Parathyroid adenoma (tissue), 2 donors: ENCODE measurements around the gene TTC1.

Experiments used
- H2AFZ ChIP-seq: fragments of 300-600 bp; sonication (generic); one replicate; pipeline ENCODE4 v1.7.0; 2017; ENCODE audit warnings: antibody characterized with exemption, mild to moderate bottlenecking
- H3K27ac ChIP-seq: fragments of 300-600 bp; sonication (generic); one replicate; pipeline ENCODE4 v1.7.0; 2017
- H3K27me3 ChIP-seq: fragments of 300-600 bp; sonication (generic); one replicate; pipeline ENCODE4 v1.7.0; 2017; ENCODE audit warnings: low read length; ENCODE audit not compliant: control insufficient read depth, insufficient read depth
- H3K36me3 ChIP-seq: fragments of 300-600 bp; sonication (generic); one replicate; pipeline ENCODE4 v1.7.0; 2017; ENCODE audit warnings: low read length; ENCODE audit not compliant: control insufficient read depth, insufficient read depth
- H3K4me1 ChIP-seq: fragments of 300-600 bp; sonication (generic); one replicate; pipeline ENCODE4 v1.7.0; 2017; ENCODE audit warnings: control low read depth
- H3K4me2 ChIP-seq: fragments of 300-600 bp; sonication (generic); one replicate; pipeline ENCODE4 v1.7.0; 2017; ENCODE audit warnings: low read length
- H3K4me3 ChIP-seq: fragments of 300-600 bp; sonication (generic); one replicate; pipeline ENCODE4 v1.7.0; 2017; ENCODE audit warnings: low read depth, low read length
- H3K79me2 ChIP-seq: fragments of 300-600 bp; sonication (generic); one replicate; pipeline ENCODE4 v1.7.0; 2017; ENCODE audit warnings: control low read depth
- H3K9ac ChIP-seq: fragments of 300-600 bp; sonication (generic); one replicate; pipeline ENCODE4 v1.7.0; 2017; ENCODE audit warnings: mild to moderate bottlenecking
- H3K9me3 ChIP-seq: fragments of 300-600 bp; sonication (generic); one replicate; pipeline ENCODE4 v1.7.0; 2017; ENCODE audit warnings: low read length; ENCODE audit not compliant: control insufficient read depth
- CTCF ChIP-seq: fragments of 300-600 bp; sonication (generic); IDR thresholded peaks from one replicate; pipeline ENCODE4 v1.7.0; 2017; ENCODE audit warnings: antibody characterized with exemption, mild to moderate bottlenecking
- donor health status: primary hyperparathyroidism.

Gene TTC1

GRCh38 chr5:160105686-160106360 is 96.9 kb downstream of the TTC1 start:
- Histone ChIP-seq H3K36me3 (no peaks in the 10 kb centered on the region), H3K27ac (no peak overlapping the region), H2AFZ (no peak overlapping the region), H3K9me3 (no peaks in the 10 kb centered on the region), H3K79me2 (peaks cover 9% of the 10 kb centered on the region), H3K4me2 (no peak overlapping the region), H3K27me3 (no peaks in the 10 kb centered on the region), H3K4me3 (no peak overlapping the region), H3K4me1 (no peaks in the 10 kb centered on the region), H3K9ac (no peak overlapping the region)
- TF ChIP-seq CTCF, result no peak

GRCh38 chr5:160108124-160108523 is 99.2 kb downstream of the TTC1 start:
- no peak overlapping the region for H2AFZ ChIP-seq
- no peak for TF ChIP-seq CTCF
- H3K4me3 ChIP-seq, result no peak overlapping the region
- no peaks in the 10 kb centered on the region for H3K27me3 ChIP-seq
- no peak overlapping the region for H3K27ac ChIP-seq
- peaks cover 27% of the 10 kb centered on the region for H3K79me2 ChIP-seq
- no peaks in the 10 kb centered on the region for H3K9me3 ChIP-seq
- H3K9ac ChIP-seq, result no peak overlapping the region
- H3K36me3 ChIP-seq, result no peaks in the 10 kb centered on the region
- H3K4me1 ChIP-seq, result no peaks in the 10 kb centered on the region
- no peak overlapping the region for H3K4me2 ChIP-seq
